Hepatocyte (in vitro differentiated cells): ENCODE data around the gene GPR18. TPM values are rescaled to one million over a fixed set of nuclear protein-coding genes. Genes with fewer than 3 reads are reported as not detected.

ENCODE experiments used
- DNase-seq: peaks from one replicate; pipeline ENCODE4 v3.0.0-alpha.2; 2016; ENCODE audit warnings: low spot score
- H2AFZ ChIP-seq: fragments of 200-600 bp; sonication (generic); 2 replicates; pipeline ENCODE4 v1.6.0; 2016; ENCODE audit warnings: antibody characterized with exemption, mild to moderate bottlenecking
- H3K27ac ChIP-seq: fragments of 200-600 bp; sonication (generic); 2 replicates; pipeline ENCODE4 v1.5.1; 2016; ENCODE audit warnings: mild to moderate bottlenecking
- H3K27me3 ChIP-seq: fragments of 200-600 bp; sonication (generic); 2 replicates; pipeline ENCODE4 v1.6.1; 2016
- H3K36me3 ChIP-seq: fragments of 200-600 bp; sonication (generic); replicated peaks from 2 replicates; pipeline ENCODE4 v1.5.1; 2016; ENCODE audit warnings: low read depth; ENCODE audit not compliant: insufficient read depth
- H3K4me1 ChIP-seq: fragments of 200-600 bp; sonication (generic); 2 replicates; pipeline ENCODE4 v1.5.1; 2016; ENCODE audit warnings: mild to moderate bottlenecking, moderate library complexity; ENCODE audit not compliant: insufficient read depth
- H3K4me2 ChIP-seq: fragments of 200-600 bp; sonication (generic); 2 replicates; pipeline ENCODE4 v1.6.0; 2016
- H3K4me3 ChIP-seq: fragments of 200-600 bp; sonication (generic); 2 replicates; pipeline ENCODE4 v1.5.1; 2016; ENCODE audit warnings: mild to moderate bottlenecking
- H3K79me2 ChIP-seq: fragments of 200-600 bp; sonication (generic); 2 replicates; pipeline ENCODE4 v1.6.0; 2017; ENCODE audit warnings: mild to moderate bottlenecking
- H3K9me2 ChIP-seq: fragments of 200-600 bp; sonication (generic); replicated peaks from 2 replicates; pipeline ENCODE4 v1.6.0; 2017; ENCODE audit warnings: mild to moderate bottlenecking; ENCODE audit not compliant: insufficient read depth
- H3K9me3 ChIP-seq: fragments of 200-600 bp; sonication (generic); 2 replicates; pipeline ENCODE4 v1.5.1; 2016; ENCODE audit warnings: low read depth, mild to moderate bottlenecking
- H4K20me1 ChIP-seq: fragments of 200-600 bp; sonication (generic); 2 replicates; pipeline ENCODE4 v1.6.0; 2016; ENCODE audit warnings: mild to moderate bottlenecking; ENCODE audit not compliant: insufficient read depth, poor library complexity, severe bottlenecking
- CTCF ChIP-seq: fragments of 200-600 bp; sonication (generic); IDR thresholded peaks from 2 replicates; pipeline ENCODE4 v1.5.1; 2016; ENCODE audit warnings: antibody characterized with exemption, mild to moderate bottlenecking; ENCODE audit not compliant: poor library complexity
- EZH2 ChIP-seq: fragments of 200-600 bp; sonication (generic); IDR thresholded peaks from 2 replicates; pipeline ENCODE4 v1.6.1; 2016; ENCODE audit warnings: antibody characterized with exemption, mild to moderate bottlenecking, borderline replicate concordance
- EZH2phosphoT487 ChIP-seq: fragments of 200-600 bp; sonication (generic); IDR thresholded peaks from one replicate; pipeline ENCODE4 v1.6.1; 2018; ENCODE audit warnings: antibody characterized with exemption, mild to moderate bottlenecking, low read depth, moderate library complexity; ENCODE audit not compliant: unreplicated experiment, severe bottlenecking
- WGBS: methylation state at CpG from one replicate; pipeline ENCODE4 v1.1.6; 2016; ENCODE audit warnings: low lambda C conversion rate; ENCODE audit errors: missing lambda C conversion rate; 5-methylcytosine and 5-hydroxymethylcytosine counted together
- polyA plus RNA-seq: library from polyadenylated mRNA; unstranded; fragments of >200 nt; fragmentation: Nextera tagmentation; extraction: Ambion mirVana; gene quantifications from 2 replicates; pipeline ENCODE4 v1.2.1, GENCODE V29; 2016
- total RNA-seq: library from RNA; depleted of rRNA; stranded (reverse); fragments of >200 nt; gene quantifications from 2 replicates; pipeline ENCODE4 v1.2.3, GENCODE V29; 2014

Gene GPR18
- total and polyA plus RNA-seq, 2 experiments from 2014 or later: not detected

- H3K4me3 ChIP-seq: no peak overlapping the region
- WGBS: 90% methylated on average over 3 of the region's 3 CpGs
- H3K9me3 ChIP-seq: no peaks in the 10 kb centered on the region
- H3K79me2 ChIP-seq: peaks cover 3% of the 10 kb centered on the region
- no peaks in the 10 kb centered on the region for H3K36me3 ChIP-seq
- no peak overlapping the region for H2AFZ ChIP-seq
- no peaks in the 10 kb centered on the region for H3K4me1 ChIP-seq
- H4K20me1 ChIP-seq: no peaks in the 10 kb centered on the region
- TF ChIP-seq CTCF (no peak), EZH2 (no peak), EZH2phosphoT487 (no peak)
- no peak overlapping the region for H3K27ac ChIP-seq
- H3K27me3 ChIP-seq: no peaks in the 10 kb centered on the region
- DNase-seq: no peak
- H3K9me2 ChIP-seq: no peaks in the 10 kb centered on the region
- H3K4me2 ChIP-seq: no peak overlapping the region
Measured at GRCh38 chr13:99256709-99257108, 1.5 kb downstream of the GPR18 start.

DNA sequence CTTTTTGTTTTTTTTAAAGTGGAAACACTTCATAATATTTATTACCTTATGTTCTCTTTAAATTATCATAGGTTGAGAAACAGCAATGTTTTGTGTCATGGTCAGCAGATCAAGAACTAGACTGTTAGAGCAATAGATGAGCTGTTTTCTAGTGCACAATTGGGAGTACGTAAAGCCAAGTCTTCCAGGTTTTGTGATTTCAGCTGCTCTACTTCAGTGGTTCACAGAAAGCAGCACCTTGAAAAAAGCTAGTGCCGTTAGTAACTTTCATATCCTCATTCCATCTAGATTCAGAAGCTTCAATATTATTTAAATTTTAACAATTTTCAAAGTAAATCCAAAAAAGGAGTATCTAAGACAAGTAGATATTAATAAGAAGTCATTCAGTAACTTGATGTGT is 1.9 kb downstream of the GPR18 start:
- TF ChIP-seq CTCF (no peak), EZH2phosphoT487 (no peak), EZH2 (no peak)
- Histone ChIP-seq H3K4me2 (no peak overlapping the region), H3K27me3 (no peaks in the 10 kb centered on the region), H3K4me3 (no peak overlapping the region), H3K9me2 (no peaks in the 10 kb centered on the region), H3K79me2 (peaks cover 3% of the 10 kb centered on the region), H2AFZ (no peak overlapping the region), H4K20me1 (no peaks in the 10 kb centered on the region), H3K36me3 (no peaks in the 10 kb centered on the region), H3K4me1 (no peaks in the 10 kb centered on the region), H3K27ac (no peak overlapping the region), H3K9me3 (no peaks in the 10 kb centered on the region)
- 90% methylated on average over 2 of the region's 2 CpGs for WGBS
- DNase-seq: no peak

- Histone ChIP-seq H3K79me2 (peaks cover 3% of the 10 kb centered on the region), H3K27ac (no peak overlapping the region), H4K20me1 (no peaks in the 10 kb centered on the region), H3K9me2 (no peaks in the 10 kb centered on the region), H3K4me1 (no peaks in the 10 kb centered on the region), H3K4me2 (no peak overlapping the region), H3K36me3 (no peaks in the 10 kb centered on the region), H3K4me3 (no peak overlapping the region), H3K9me3 (no peaks in the 10 kb centered on the region), H2AFZ (no peak overlapping the region), H3K27me3 (no peaks in the 10 kb centered on the region)
- DNase-seq: no peak
- TF ChIP-seq CTCF: no peak
- no peak for TF ChIP-seq EZH2phosphoT487
- TF ChIP-seq EZH2: no peak
- WGBS: 93% methylated on average over 10 of the region's 10 CpGs
Measured at GRCh38 chr13:99255271-99255670, 2.9 kb downstream of the GPR18 start.

GRCh38 chr13:99254830-99255229 is 3.3 kb downstream of the GPR18 start:
- no peaks in the 10 kb centered on the region for H4K20me1 ChIP-seq
- no peak overlapping the region for H2AFZ ChIP-seq
- H3K79me2 ChIP-seq: peaks cover 7% of the 10 kb centered on the region
- no peak overlapping the region for H3K4me2 ChIP-seq
- TF ChIP-seq EZH2phosphoT487 (no peak), EZH2 (no peak), CTCF (no peak)
- no peaks in the 10 kb centered on the region for H3K36me3 ChIP-seq
- no peaks in the 10 kb centered on the region for H3K9me3 ChIP-seq
- no peak overlapping the region for H3K27ac ChIP-seq
- no peaks in the 10 kb centered on the region for H3K9me2 ChIP-seq
- H3K4me1 ChIP-seq: no peaks in the 10 kb centered on the region
- WGBS: 92% methylated on average over 14 of the region's 14 CpGs
- no peak overlapping the region for H3K4me3 ChIP-seq
- H3K27me3 ChIP-seq: no peaks in the 10 kb centered on the region
- DNase-seq: no peak
